ENCODE results near the gene EHD2. TPM values are rescaled to one million over a fixed set of nuclear protein-coding genes. Genes with fewer than 3 reads are reported as not detected.

The EHD2 gene
- total and polyA plus RNA-seq, 3 experiments from 2014 or later: 0.07 TPM; not detected in 2

GRCh38 chr19:47694466-47695273 is 18.6 kb upstream of the EHD2 start:
- Mint-ChIP-seq H3K27me3 (no peaks in the 10 kb centered on the region), H3K36me3 (peaks cover 0 to 51% (median 12%) of the 10 kb centered on the region in 3 donors), H3K27ac (peak overlapping the region in 1 of 8 donors; percentile 19), H3K4me1 (peaks cover 0 to 8% (median 0%) of the 10 kb centered on the region in 3 donors), H3K4me3 (no peak overlapping the region), H3K9me3 (no peaks in the 10 kb centered on the region)
- H3K27me3 ChIP-seq (ENCODE audit: insufficient read depth, low read length, poor library complexity, severe bottlenecking): no peaks in the 10 kb centered on the region
- H3K36me3 ChIP-seq (ENCODE audit: insufficient read depth, low read length): peaks cover 3% of the 10 kb centered on the region
- POLR2A ChIA-PET: no interaction called here
- H3K4me3 ChIP-seq (ENCODE audit: low read length): no peak overlapping the region
- no peak for DNase-seq
- no peaks in the 10 kb centered on the region for H3K4me1 ChIP-seq (ENCODE audit: insufficient read depth, low read length)
- CTCF ChIA-PET: interaction anchor here (0.7 kb wide), 1 partner anchor 258 kb away, joined by 5 read pairs; no protein-coding TSS in a partner anchor
- no peak overlapping the region for H3K27ac ChIP-seq (ENCODE audit: low read depth, low read length)
- no peaks in the 10 kb centered on the region for H3K9me3 ChIP-seq (ENCODE audit: low read length)

- H3K4me3 Mint-ChIP-seq: peak overlapping the region in 1 of 7 donors; percentile 8
- H3K4me1 Mint-ChIP-seq: peaks cover 0 to 8% (median 0%) of the 10 kb centered on the region in 3 donors
- Histone ChIP-seq H3K4me1 (ENCODE audit: insufficient read depth, low read length) (no peaks in the 10 kb centered on the region), H3K27ac (ENCODE audit: low read depth, low read length) (no peak overlapping the region), H3K4me3 (ENCODE audit: low read length) (no peak overlapping the region), H3K27me3 (ENCODE audit: insufficient read depth, low read length, poor library complexity, severe bottlenecking) (no peaks in the 10 kb centered on the region), H3K36me3 (ENCODE audit: insufficient read depth, low read length) (peaks cover 6% of the 10 kb centered on the region), H3K9me3 (ENCODE audit: low read length) (no peaks in the 10 kb centered on the region)
- H3K36me3 Mint-ChIP-seq: peaks cover 0 to 56% (median 13%) of the 10 kb centered on the region in 3 donors
- no peak for DNase-seq
- ChIA-PET CTCF (interaction anchor here (0.8 to 13.4 kb wide), 3 partner anchors 11 to 259 kb away, joined by 3 to 179 read pairs (median 4); partner anchors contain the start of gene KPTN), POLR2A (no interaction called here)
- H3K27me3 Mint-ChIP-seq: peaks cover 0 to 1% of the 10 kb centered on the region in 2 donors
- H3K27ac Mint-ChIP-seq: peak overlapping the region in 4 of 8 donors; percentile 42 to 98 (median 72)
- no peaks in the 10 kb centered on the region for H3K9me3 Mint-ChIP-seq
Measured at GRCh38 chr19:47695533-47696262, 17.5 kb upstream of the EHD2 start.

GRCh38 chr19:47696635-47697034 is 16.6 kb upstream of the EHD2 start:
- H3K36me3 Mint-ChIP-seq: peaks cover 0 to 56% (median 9%) of the 10 kb centered on the region in 3 donors
- Histone ChIP-seq H3K36me3 (ENCODE audit: insufficient read depth, low read length) (peaks cover 6% of the 10 kb centered on the region), H3K9me3 (ENCODE audit: low read length) (no peaks in the 10 kb centered on the region), H3K27me3 (ENCODE audit: insufficient read depth, low read length, poor library complexity, severe bottlenecking) (no peaks in the 10 kb centered on the region), H3K4me1 (ENCODE audit: insufficient read depth, low read length) (no peaks in the 10 kb centered on the region), H3K27ac (ENCODE audit: low read depth, low read length) (no peak overlapping the region), H3K4me3 (ENCODE audit: low read length) (no peak overlapping the region)
- POLR2A ChIA-PET: no interaction called here
- DNase-seq: no peak
- H3K4me3 Mint-ChIP-seq: no peak overlapping the region
- no peak overlapping the region for H3K27ac Mint-ChIP-seq
- CTCF ChIA-PET: interaction anchor here (0.8 to 13.4 kb wide), 3 partner anchors 10 to 260 kb away, joined by 3 to 179 read pairs (median 4); partner anchors contain the start of gene KPTN
- H3K4me1 Mint-ChIP-seq: peaks cover 0 to 8% (median 0%) of the 10 kb centered on the region in 3 donors
- H3K9me3 Mint-ChIP-seq: no peaks in the 10 kb centered on the region
- peaks cover 0 to 1% of the 10 kb centered on the region in 2 donors for H3K27me3 Mint-ChIP-seq

- Histone ChIP-seq H3K36me3 (ENCODE audit: insufficient read depth, low read length) (peaks cover 6% of the 10 kb centered on the region), H3K4me3 (ENCODE audit: low read length) (no peak overlapping the region), H3K27ac (ENCODE audit: low read depth, low read length) (no peak overlapping the region), H3K4me1 (ENCODE audit: insufficient read depth, low read length) (no peaks in the 10 kb centered on the region), H3K27me3 (ENCODE audit: insufficient read depth, low read length, poor library complexity, severe bottlenecking) (no peaks in the 10 kb centered on the region), H3K9me3 (ENCODE audit: low read length) (no peaks in the 10 kb centered on the region)
- DNase-seq: peak; percentile 30 to 65 (median 36)
- no peaks in the 10 kb centered on the region for H3K9me3 Mint-ChIP-seq
- peaks cover 0 to 1% of the 10 kb centered on the region in 2 donors for H3K27me3 Mint-ChIP-seq
- H3K4me1 Mint-ChIP-seq: peaks cover 0 to 8% (median 0%) of the 10 kb centered on the region in 3 donors
- ChIA-PET POLR2A (interaction anchor here (0.6 kb wide), 1 partner anchor 150 kb away, joined by 3 read pairs; no protein-coding TSS in a partner anchor), CTCF (interaction anchor here (1.6 to 13.4 kb wide), 5 partner anchors 9 to 262 kb away, joined by 5 to 179 read pairs (median 6); partner anchors contain the start of gene NAPA)
- H3K27ac Mint-ChIP-seq: peak overlapping the region in 2 of 8 donors; percentile 61 to 82
- no peak overlapping the region for H3K4me3 Mint-ChIP-seq
- H3K36me3 Mint-ChIP-seq: peaks cover 0 to 52% (median 8%) of the 10 kb centered on the region in 3 donors
Measured at GRCh38 chr19:47697863-47698609, 15.2 kb upstream of the EHD2 start.

- POLR2A ChIA-PET: interaction anchor here (0.5 to 0.6 kb wide), 3 partner anchors 8 to 680 kb away, joined by 4 to 8 read pairs (median 4); no protein-coding TSS in a partner anchor
Measured at GRCh38 chr19:47698631-47699359, 14.4 kb upstream of the EHD2 start.

GRCh38 chr19:47699360-47699917 is 13.8 kb upstream of the EHD2 start:
- H3K27me3 Mint-ChIP-seq: peaks cover 0 to 1% of the 10 kb centered on the region in 2 donors
- H3K4me3 ChIP-seq (ENCODE audit: low read length): no peak overlapping the region
- peak in 3 of 5 donors; percentile 20 to 36 (median 30) for DNase-seq
- H3K4me1 ChIP-seq (ENCODE audit: insufficient read depth, low read length): no peaks in the 10 kb centered on the region
- peaks cover 0 to 8% (median 0%) of the 10 kb centered on the region in 3 donors for H3K4me1 Mint-ChIP-seq
- no peaks in the 10 kb centered on the region for H3K9me3 ChIP-seq (ENCODE audit: low read length)
- no peak overlapping the region for H3K27ac Mint-ChIP-seq
- peaks cover 6% of the 10 kb centered on the region for H3K36me3 ChIP-seq (ENCODE audit: insufficient read depth, low read length)
- H3K4me3 Mint-ChIP-seq: no peak overlapping the region
- no peak overlapping the region for H3K27ac ChIP-seq (ENCODE audit: low read depth, low read length)
- CTCF ChIA-PET: interaction anchor here (0.6 to 13.4 kb wide), 9 partner anchors 11 to 404 kb away, joined by 3 to 179 read pairs (median 5); partner anchors contain the start of genes NAPA and NOP53
- POLR2A ChIA-PET: interaction anchor here (0.5 to 0.6 kb wide), 3 partner anchors 9 to 679 kb away, joined by 4 to 8 read pairs (median 4); no protein-coding TSS in a partner anchor
- no peaks in the 10 kb centered on the region for H3K27me3 ChIP-seq (ENCODE audit: insufficient read depth, low read length, poor library complexity, severe bottlenecking)
- no peaks in the 10 kb centered on the region for H3K9me3 Mint-ChIP-seq
- H3K36me3 Mint-ChIP-seq: peaks cover 0 to 60% (median 8%) of the 10 kb centered on the region in 3 donors

More at GRCh38 chr19:47698631-47699359, 14.4 kb upstream of the EHD2 start:
- Mint-ChIP-seq H3K36me3 (peaks cover 0 to 56% (median 8%) of the 10 kb centered on the region in 3 donors), H3K27me3 (peaks cover 0 to 1% of the 10 kb centered on the region in 2 donors), H3K4me3 (no peak overlapping the region), H3K27ac (peak overlapping the region in 1 of 8 donors; percentile 79), H3K9me3 (no peaks in the 10 kb centered on the region), H3K4me1 (peaks cover 0 to 8% (median 0%) of the 10 kb centered on the region in 3 donors)
- CTCF ChIA-PET: interaction anchor here (0.9 to 13.4 kb wide), 8 partner anchors 8 to 403 kb away, joined by 3 to 179 read pairs (median 5); partner anchors contain the start of gene NAPA
- no peaks in the 10 kb centered on the region for H3K4me1 ChIP-seq (ENCODE audit: insufficient read depth, low read length)
- H3K9me3 ChIP-seq (ENCODE audit: low read length): no peaks in the 10 kb centered on the region
- H3K27me3 ChIP-seq (ENCODE audit: insufficient read depth, low read length, poor library complexity, severe bottlenecking): no peaks in the 10 kb centered on the region
- no peak overlapping the region for H3K4me3 ChIP-seq (ENCODE audit: low read length)
- H3K27ac ChIP-seq (ENCODE audit: low read depth, low read length): no peak overlapping the region
- H3K36me3 ChIP-seq (ENCODE audit: insufficient read depth, low read length): peaks cover 6% of the 10 kb centered on the region
- no peak for DNase-seq

All from CD8-positive, alpha-beta memory T cell (primary cell).